Omental fat pad (tissue), 4 donors: ENCODE results near the gene KIF26B. TPM values are rescaled to one million over a fixed set of nuclear protein-coding genes. Genes with fewer than 3 reads are reported as not detected.
"Not testable (repeated sequence)": the region's sequence is repeated elsewhere in the genome, so short reads cannot be mapped to it uniquely, and the experiment has no call there.

Experiments used
- ATAC-seq: fragments of 150-250 bp; one replicate; pipeline ENCODE4 v1.9.1; 2016; ENCODE audit warnings: mild to moderate bottlenecking, moderate library complexity; ENCODE audit not compliant: low FRiP score
- DNase-seq: peaks from one replicate; pipeline ENCODE4 v3.0.0-alpha.2; 2019; ENCODE audit warnings: low spot score
- CTCF ChIP-seq, 3 donors: fragments of 450-650 bp; IDR thresholded peaks; one replicate each; pipeline ENCODE4 v1.5.1; 2016 to 2017; ENCODE audit warnings: antibody characterized with exemption in 3 of 3, mild to moderate bottlenecking in 3 of 3, moderate library complexity in 2 of 3
- total RNA-seq, 4 donors: library from RNA; depleted of rRNA; stranded (reverse); fragments of >200 nt; gene quantifications; one replicate each; pipeline ENCODE4 v1.1.0, GENCODE V29; 2016

Gene KIF26B
- total RNA-seq, 4 donors from 2014 or later = 0.13 to 0.96 (median 0.39) TPM

DNA sequence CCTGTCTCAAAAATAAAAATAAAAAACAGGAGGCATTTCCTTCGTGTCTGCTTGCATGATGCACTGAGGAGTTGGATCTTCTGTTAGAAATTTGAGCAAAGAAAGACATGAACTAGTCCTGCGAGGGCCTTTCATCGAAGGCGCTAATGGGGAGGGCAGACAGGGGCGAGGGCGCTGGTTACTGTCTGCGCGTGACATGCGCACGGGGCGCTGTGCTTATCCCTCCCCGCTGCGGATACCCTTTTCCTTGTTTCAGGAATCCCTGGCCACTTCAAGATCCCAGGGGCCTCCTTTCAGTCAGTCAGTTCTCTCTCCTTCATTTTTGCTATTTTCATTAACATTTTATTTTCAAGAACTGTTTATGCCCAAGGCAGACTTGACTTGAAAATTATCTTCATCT lies 545.8 kb downstream of the KIF26B start:
- DNase-seq (no peak), ATAC-seq (no peak)
- TF ChIP-seq CTCF (IDR thresholded peaks at IDR 0.05) = no peak

- DNase-seq = no peak
- ATAC-seq = no peak
- no peak for TF ChIP-seq CTCF (IDR thresholded peaks at IDR 0.05)
These were observed 546.8 kb downstream of the KIF26B start for GRCh38 chr1:245701631-245702030.

- DNase-seq (no peak), ATAC-seq (no peak)
- no peak for TF ChIP-seq CTCF (IDR thresholded peaks at IDR 0.05)
These were observed 547.6 kb downstream of the KIF26B start for GRCh38 chr1:245702346-245702745.

DNA sequence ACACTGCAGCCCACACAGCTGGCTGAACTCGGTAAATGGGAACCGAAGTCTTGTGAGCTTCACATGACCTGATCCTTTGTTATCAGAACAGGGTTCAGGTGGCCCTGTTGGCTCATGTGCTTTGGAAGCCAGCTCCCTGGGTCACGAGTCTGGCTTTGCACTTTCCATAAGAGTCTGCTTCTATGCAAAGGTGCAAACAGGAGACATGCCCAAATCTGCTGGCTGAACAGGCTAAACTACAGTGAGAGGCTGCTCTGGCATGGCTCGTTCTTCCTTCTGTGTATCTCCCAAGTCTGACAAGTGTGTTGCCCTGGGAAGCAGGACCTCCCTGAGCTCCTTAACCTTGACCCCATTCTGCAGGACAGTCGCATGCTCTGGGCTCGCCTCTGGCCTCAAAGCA lies 549.6 kb downstream of the KIF26B start:
- TF ChIP-seq CTCF (IDR thresholded peaks at IDR 0.05) = no peak
- ATAC-seq = no peak

DNA sequence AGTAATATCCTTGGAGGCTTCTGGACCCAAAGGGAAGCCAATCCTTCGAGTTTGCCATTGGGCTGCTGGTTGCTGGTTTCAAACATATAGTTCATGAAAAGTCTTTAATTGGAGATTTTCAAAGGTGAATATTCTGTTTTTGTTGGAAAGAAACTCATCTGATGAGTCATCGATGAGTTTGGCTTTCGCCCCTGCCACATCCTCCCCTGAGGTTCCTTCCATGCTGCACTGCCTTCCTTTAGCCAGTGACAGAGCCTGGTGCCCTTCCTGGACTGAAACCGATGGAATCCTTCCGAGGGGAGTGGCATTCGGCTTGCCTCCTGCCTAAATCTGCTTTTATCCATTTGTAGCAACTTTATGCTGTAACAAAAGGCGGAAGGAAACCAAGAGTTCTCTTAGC lies 550.0 kb downstream of the KIF26B start:
- no peak for DNase-seq
- no peak for ATAC-seq
- no peak for TF ChIP-seq CTCF (IDR thresholded peaks at IDR 0.05)

More for the DNA sequence above, 549.6 kb downstream of the KIF26B start:
- DNase-seq = no peak

DNA sequence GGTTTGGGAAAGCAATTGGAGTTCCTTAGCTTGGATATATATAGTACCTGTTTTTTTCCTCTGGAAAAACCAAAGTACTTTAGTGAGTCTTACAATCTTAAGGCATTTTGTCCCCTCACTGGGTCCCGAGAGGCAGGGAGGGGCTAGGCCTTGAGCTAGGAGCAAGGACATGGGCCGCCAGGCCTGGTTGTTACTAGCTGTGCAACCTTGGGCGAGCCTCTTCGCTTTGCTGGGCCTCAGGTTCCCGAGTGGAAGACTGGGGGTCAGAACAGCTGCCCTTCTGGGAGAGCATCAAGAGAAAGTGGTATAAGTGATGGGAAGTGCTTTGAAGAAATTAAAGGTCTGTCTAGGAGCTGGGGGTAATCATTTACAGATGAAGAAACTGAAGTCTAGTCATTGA lies 553.2 kb downstream of the KIF26B start:
- TF ChIP-seq CTCF (IDR thresholded peaks at IDR 0.05) = no peak
- ATAC-seq = no peak
- no peak for DNase-seq

GRCh38 chr1:245710961-245711903 lies 556.4 kb downstream of the KIF26B start:
- DNase-seq = no peak
- ATAC-seq = no peak
- no peak for TF ChIP-seq CTCF (IDR thresholded peaks at IDR 0.05)

DNA sequence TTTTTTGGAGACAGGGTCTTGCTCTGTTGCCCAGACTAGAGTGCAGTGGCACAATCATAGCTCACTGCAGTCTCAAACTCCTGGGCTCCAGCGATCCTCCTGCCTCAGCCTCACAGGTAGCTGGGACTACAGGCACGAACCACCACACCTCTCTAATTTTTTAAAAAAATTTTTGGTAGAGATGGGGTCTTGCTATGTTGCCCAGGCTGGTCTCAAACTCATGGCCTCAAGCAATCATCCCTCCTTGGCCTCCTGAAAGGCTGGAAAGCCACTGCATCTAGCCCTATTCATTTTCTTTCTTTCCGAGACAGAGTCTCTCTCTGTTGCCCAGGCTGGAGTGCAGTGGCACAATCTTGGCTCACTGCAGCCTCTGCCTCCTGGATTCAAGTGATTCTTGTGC lies 559.2 kb downstream of the KIF26B start:
- not testable (repeated sequence) for DNase-seq, ATAC-seq
